Activated CD8-positive, alpha-beta memory T cell treated with anti-CD3 and anti-CD28 coated beads for 36 hours (primary cell): ENCODE data around the gene KLHL28. TPM values are rescaled to one million over a fixed set of nuclear protein-coding genes. Genes with fewer than 3 reads are reported as not detected.
"Not testable (repeated sequence)": the region's sequence is repeated elsewhere in the genome, so short reads cannot be mapped to it uniquely, and the experiment has no call there.

Experiments
- CTCF ChIA-PET: fragments of 350-600 bp; sonication (Branson Sonifier 250); formaldehyde crosslinking; loops from one replicate; lab custom pipeline; 2021; ENCODE audit warnings: antibody characterized with exemption; lab: Charles Lee
- POLR2A ChIA-PET: fragments of 350-600 bp; sonication (Branson Sonifier 250); formaldehyde crosslinking; loops from one replicate; lab custom pipeline; 2021; ENCODE audit warnings: antibody characterized with exemption; lab: Charles Lee
- total RNA-seq, 2 experiments: library from RNA; stranded (reverse); gene quantifications; one replicate each; pipeline ENCODE4 v1.2.3, GENCODE V29; 2021

The KLHL28 gene
- total RNA-seq, 2 experiments from 2014 or later = 8.8 to 10.6 TPM

DNA sequence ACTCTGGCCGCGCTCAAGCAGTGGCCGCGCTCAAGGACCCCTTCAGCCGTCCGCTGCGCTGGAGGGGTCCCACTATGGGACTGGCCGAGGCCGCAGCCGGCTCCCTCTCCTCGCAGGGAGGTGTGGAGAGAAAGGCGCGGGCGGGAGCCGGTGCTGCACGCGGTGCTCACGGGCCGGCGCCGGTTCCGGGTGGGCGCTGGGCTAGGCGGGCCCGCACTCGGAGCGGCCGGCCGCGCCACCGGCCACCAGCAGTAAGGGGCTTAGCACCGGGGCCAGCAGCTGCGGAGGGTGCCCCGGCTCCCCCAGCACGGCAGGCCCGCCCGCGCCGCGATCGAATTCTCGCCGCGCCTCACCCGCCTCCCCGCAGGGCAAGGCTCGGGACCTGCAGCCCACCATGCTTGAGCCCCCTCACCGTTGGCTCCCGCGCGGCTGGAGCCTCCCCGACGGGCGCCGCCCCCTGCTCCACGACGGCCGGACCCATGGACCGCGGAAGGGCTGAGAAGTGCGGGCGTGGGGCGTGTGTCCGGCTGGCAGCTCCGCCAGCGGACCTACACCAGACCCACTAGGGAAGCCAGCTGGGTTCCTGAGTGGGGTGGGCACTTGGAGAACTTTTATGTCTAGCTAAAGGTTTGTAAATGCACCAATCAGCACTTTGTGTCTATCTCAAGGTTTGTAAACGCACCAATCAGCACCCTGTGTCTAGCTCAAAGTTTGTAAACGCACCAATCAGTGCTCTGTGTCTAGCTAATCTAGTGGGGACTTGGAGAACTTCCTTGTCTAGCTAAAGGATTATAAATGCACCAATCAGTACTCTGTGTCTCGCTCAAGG is 49.5 kb downstream of the KLHL28 start:
- ChIA-PET POLR2A (no interaction called here), CTCF (no interaction called here)

DNA sequence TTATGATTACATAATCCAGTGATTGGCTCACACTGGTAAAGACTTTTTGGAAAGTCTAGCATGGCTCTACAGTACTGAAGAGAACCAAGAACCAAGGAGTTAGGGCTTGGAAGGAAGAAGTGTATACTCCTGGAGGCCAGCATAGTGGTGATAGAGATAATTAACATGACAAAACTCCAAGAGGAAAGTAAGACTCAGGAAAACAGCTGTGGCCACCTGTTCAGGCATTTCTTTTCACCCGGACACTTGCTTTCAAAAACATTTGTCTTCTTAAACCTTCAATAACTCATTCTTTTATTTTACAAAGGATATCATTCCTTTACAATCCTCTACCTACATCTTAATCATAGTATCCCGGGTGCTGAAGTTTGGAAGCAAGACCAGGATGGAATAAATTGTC is 50.9 kb downstream of the KLHL28 start:
- POLR2A ChIA-PET = no interaction called here
- CTCF ChIA-PET = no interaction called here

DNA sequence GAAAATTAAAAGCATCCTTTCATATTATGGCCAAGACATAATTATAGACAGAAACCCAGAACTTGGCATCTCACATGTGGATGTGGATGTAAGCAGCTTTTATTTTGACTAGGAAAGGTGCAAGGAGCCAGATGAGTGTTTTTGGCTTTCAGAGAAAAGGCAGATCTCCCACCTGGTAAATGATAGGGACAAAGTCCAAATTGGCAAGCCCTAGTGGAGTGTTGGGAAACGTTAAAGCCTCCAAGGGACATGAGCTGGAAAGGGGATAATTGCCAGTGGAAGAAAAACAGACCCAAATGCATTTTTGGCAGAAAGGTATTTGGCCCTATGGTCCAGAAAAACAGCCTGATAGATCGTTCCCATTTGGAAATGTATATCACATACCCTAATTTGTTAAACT is 60.1 kb downstream of the KLHL28 start:
- ChIA-PET CTCF (no interaction called here), POLR2A (no interaction called here)

DNA sequence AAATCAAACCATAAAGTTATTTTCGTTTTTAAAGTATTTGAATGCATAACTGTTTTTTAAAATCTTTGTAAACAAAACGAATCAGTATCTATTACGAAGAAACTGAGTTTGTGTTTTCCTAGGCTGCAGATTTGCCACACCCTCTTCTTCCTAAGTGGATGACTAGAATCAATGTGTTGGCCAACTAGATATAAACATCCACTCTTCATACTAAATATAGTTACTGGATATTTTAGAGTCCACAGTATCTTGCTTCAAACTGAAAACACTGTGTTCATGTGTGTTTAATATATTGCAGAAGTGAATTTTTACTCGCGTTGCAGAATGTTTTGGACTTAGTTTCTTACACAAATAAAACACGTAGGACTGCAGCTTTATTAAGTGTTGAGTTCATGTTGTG is 63.2 kb downstream of the KLHL28 start:
- POLR2A ChIA-PET = no interaction called here

DNA sequence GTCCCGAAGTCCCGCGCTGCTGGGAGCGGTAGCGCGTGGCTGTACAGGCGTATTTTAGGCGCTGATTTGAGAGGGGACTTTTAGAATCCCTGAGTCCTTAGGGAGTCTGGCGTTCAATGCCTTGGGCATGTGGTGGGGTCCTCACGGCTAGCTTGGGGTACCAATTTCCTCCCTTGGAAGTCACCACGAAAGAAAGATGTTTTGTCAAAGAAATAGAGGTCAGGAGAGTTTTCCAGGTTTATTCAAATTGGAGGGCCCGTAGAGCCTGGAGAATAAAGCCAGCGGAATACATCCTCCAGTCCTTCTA is 63.9 kb downstream of the KLHL28 start:
- ChIA-PET CTCF (no interaction called here), POLR2A (no interaction called here)

More for the DNA sequence above, 63.2 kb downstream of the KLHL28 start:
- CTCF ChIA-PET = no interaction called here

DNA sequence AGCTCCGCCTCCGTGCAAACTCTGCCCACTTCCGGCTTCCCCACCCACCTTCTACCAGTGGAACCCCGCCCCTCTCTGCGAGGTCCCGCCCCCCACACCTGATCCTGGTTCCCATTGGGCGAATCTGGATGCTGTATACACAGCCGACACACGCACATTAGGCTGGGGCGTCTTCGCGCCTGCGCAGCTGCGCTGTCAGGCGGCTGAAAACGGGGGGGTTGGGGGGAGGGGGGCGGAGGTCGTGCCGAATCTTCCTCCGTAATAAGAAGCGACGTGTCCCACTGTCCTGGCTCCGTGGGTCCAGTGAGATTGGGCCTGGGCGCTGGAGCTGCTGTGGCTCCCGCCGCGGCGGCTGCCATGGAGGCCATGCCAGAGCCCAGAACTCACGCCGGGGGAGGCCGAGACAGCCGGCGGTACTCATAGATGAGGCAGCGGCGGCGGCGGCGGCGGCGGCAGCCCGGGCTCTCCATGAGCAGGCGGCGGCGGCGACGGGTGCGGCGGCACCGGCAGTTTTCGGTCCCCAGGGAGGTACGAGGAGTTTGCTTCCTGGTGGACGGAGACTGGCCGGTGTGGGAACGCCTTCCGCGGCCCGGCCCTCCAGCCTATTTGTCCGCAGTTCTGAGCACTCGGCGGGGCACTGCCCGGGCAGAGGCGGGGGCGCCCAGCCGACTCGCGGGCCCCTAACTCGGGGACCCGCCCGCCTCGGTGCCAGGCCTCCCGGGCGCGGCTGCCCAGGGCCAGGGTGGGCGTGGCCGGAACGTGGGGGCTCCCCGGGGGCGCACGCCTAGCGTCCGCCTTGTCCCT is 64.5 kb downstream of the KLHL28 start:
- CTCF ChIA-PET = interaction anchor here (0.6 kb wide), 1 partner anchor 979 kb away, joined by 3 read pairs; no protein-coding TSS in a partner anchor
- POLR2A ChIA-PET = interaction anchor here (0.5 to 1.1 kb wide), 3 partner anchors 52 to 187 kb away, joined by 3 to 6 read pairs (median 3); partner anchors contain the start of genes KLHL28 and TOGARAM1

DNA sequence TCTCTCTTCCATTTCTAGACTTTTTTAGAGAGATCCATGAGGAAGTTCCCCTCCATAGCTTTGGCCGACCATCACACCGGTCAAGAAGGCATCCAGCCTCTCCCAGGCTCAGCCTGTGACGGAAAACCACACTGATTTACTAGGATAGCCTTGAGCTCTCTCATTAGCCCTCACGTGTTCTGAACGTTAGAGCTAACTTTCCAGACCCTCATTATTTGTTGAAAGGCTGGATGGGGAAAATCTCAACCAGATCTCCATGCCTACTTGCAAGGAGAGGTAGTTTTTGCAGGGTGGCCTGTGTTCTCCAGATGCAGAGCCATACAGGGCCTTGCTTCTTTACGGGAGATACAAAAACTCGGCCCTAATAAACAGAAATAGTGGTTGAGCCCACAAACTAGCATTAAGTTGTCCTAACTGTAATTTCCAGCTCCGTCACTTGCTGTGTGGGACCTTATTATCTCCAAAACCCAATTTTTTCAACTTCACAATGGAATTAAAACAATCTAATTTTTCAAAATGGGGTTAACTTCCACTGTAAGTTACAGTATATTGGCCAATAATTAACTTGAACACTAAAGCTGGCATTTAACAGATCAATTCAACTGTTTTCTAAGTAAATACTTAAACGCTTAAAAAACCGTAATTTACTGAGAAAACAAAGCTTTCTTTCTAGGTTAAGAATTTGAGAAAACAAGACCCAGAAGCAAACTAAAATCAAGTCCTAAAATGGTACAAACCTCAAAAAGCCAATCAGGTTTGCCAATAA is 65.3 kb downstream of the KLHL28 start:
- ChIA-PET POLR2A (interaction anchor here (0.5 to 1.1 kb wide), 4 partner anchors 53 to 188 kb away, joined by 3 to 6 read pairs (median 4); partner anchors contain the start of genes KLHL28 and TOGARAM1), CTCF (interaction anchor here (0.6 kb wide), 1 partner anchor 980 kb away, joined by 3 read pairs; no protein-coding TSS in a partner anchor)

DNA sequence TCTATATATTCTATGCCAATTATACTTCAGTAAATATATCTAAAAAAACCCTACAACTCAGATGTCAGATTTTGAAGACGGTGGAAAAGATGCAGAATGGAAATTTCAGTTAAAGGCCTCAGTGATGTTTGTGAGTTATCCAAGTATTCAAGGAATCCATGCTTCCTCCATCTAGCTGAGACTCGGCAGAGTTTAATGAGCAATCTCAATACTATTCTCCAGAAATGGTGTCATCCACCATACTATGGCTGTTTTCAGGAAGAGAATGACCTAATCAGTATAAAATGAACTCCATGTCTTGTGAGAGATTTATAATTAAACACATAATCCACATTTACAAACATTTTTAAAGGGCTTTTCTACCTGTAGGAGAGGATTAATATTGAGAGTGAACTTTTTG is 66.0 kb downstream of the KLHL28 start:
- POLR2A ChIA-PET = interaction anchor here (0.7 kb wide), 1 partner anchor 53 kb away, joined by 5 read pairs; no protein-coding TSS in a partner anchor
- CTCF ChIA-PET = no interaction called here

DNA sequence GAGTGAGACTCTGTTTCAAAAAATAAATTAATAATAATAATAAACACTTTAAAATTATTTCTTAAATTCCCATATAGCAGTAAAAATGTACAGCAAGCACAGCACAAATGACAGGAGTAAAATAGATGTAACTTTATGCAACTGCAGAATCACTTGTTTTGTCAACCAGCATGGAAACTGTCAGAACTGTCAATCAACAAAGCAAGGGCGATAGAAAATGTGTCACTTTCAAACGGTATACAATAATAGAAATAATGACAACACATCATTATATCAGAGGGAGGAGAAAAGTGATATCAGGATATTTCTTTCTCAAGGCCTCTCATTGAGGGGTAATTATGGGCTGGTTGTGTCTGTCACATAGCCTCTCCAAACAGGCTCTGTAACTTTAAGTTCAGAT is 68.2 kb downstream of the KLHL28 start:
- CTCF ChIA-PET = no interaction called here
- POLR2A ChIA-PET = no interaction called here

DNA sequence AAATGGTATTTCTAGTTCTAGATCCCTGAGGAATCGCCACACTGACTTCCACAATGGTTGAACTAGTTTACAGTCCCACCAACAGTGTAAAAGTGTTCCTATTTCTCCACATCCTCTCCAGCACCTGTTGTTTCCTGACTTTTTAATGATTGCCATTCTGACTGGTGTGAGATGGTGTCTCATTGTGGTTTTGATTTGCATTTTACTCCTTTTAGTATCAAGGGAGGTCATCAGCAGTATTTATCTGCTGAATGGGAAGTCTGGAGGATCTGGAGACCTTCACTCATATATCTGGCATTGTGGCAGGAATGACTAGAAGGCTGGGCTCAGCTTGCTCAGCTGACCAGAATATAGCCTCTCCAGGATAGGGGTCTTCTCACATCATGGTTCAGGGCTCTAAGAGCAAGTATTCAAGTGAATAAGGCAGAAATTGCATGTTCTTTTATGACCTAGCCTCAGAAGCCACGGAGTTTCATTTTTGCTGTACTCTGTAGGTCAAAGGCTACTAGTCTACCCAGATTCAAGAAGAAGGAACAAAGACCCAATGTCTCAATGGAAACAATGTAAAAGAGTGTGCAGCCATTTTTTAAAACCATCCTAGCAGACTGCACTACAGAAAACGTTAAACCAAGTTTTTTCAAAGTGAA is 69.9 kb downstream of the KLHL28 start:
- POLR2A ChIA-PET, CTCF ChIA-PET: not testable (repeated sequence)

DNA sequence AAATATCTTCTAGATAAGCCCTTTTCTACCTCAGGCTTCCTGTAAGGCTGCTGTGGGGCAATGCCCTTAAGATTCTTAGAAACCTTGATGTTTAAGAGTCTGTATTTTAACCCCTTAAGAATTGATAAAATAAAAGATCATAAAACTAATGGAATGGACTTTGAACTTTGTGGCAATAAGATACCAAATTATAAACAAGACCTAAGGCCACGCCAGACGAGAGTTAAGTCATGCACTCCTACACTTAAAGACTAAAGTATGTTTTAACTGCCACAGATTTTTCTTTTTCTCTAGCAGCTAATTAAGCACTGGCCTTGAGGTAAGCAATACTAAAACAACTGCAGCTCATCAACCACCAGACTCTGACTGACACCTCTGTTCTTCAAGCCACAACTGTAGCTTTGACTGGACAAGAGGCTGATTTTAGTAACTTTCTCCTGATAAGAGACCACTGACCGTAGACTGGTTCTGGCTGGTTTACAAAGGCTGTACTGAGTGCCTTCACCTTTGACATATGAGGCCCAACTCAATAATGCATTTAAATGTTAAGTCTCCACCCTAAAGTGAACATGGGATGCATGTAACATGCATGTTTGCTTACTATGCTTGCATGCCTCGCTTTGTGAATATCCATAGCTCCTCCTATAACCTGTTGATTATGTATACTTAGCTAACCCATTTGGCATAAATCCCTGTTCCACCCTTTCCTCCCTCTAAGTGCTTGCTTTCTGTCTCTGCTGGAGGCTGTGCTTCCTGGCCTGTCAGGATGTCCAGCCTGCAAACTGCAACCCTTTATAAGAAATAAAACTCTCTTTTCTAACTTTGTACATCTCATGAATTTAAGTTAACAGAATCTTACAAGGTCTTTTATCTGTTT is 71.9 kb downstream of the KLHL28 start:
- ChIA-PET POLR2A (no interaction called here), CTCF (no interaction called here)

DNA sequence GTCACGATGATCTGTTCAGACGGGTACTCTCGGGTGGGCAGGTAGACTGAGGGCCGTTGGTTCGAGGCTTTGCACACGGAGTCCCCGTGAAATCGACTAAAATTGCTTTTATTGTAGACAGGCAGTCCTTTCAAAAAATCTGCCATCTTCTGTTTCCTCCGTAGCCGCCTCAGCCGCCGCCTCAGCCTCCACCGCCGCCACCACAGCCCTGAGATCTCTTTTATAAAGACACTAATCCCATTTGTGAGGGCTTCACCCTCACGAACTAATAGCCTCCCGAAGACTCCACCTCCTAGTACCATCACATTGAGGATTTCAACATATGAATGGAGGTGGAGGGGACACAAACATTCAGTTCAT is 74.2 kb downstream of the KLHL28 start:
- POLR2A ChIA-PET = no interaction called here
- CTCF ChIA-PET = no interaction called here

DNA sequence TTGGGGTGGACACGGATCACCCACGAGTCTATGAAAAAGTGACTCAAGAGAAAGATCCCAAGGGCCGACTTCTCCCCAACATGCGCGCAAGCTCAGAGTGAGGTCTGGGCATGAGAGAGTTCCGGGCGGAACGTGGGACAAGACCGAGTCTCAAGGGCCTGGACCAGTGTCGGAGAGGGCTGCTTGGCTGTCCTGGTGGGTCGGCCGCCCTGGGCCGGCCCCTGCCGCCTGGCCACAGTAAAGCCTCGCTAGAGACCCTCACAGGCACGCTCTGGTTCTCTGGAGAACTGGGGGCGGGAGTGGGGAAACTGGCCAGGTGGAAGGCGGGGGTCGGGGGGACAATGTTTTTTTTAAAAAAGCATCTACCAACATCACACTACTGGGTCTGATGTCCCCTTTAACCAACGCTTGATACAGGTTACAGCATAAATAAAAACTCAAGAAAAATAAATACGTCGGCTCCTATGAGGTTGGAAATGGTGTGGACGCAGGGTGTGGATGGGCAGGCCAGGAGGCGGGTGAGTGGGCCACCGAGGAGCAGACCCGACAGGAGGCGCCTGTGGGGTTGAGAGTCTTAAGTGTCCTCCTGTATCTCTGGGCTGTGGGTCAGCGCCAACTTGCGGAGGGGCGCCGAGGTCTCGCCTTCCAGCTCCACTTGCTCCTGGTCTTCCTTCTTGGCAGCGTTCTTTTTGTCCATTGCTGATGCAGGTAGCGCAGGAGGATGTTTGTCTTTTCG is 74.7 kb downstream of the KLHL28 start:
- POLR2A ChIA-PET = no interaction called here
- CTCF ChIA-PET = no interaction called here

DNA sequence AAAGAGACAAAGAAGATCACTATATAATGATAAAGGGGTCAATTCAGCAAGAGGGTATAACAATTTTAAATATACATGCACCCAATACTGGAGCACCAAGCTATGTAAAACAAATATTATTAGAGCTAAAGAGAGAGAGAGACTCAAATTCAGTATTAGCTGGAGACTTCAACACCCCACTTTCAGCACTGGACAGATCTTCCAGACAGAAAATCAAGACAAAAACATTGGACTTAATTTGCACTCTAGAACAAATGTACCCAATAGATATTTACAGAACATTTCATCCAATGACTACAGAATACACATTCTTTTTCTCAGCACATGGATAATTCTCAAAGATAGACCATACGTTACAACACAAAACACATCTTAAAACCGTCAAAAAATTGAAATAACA is 81.0 kb downstream of the KLHL28 start:
- ChIA-PET CTCF (no interaction called here), POLR2A (no interaction called here)
